Activated naive CD4-positive, alpha-beta T cell treated with anti-CD3 and anti-CD28 coated beads, Interleukin-2, amount 10 ng/mL, durations not matched to agents 7 days and 5 days (primary cell): ENCODE results near the gene ATL1.
"Not testable (repeated sequence)": the region's sequence is repeated elsewhere in the genome, so short reads cannot be mapped to it uniquely, and the experiment has no call there.

ENCODE experiments used
- CTCF ChIA-PET: fragments of 350-600 bp; sonication (Branson Sonifier 250); formaldehyde crosslinking; loops from one replicate; lab custom pipeline; 2021; ENCODE audit warnings: antibody characterized with exemption; lab: Charles Lee
- DNase-seq: peaks from one replicate; pipeline ENCODE4 v3.0.0-alpha.2; 2020
- H3K27ac Mint-ChIP-seq: one replicate; pipeline ENCODE4 v1.8.0; 2021; ENCODE audit warnings: mild to moderate bottlenecking, moderate library complexity, mixed read lengths
- H3K27me3 Mint-ChIP-seq: one replicate; pipeline ENCODE4 v1.8.0; 2021; ENCODE audit warnings: mild to moderate bottlenecking, mixed read lengths
- H3K36me3 Mint-ChIP-seq: one replicate; pipeline ENCODE4 v1.8.0; 2021; ENCODE audit warnings: mixed read lengths
- H3K4me1 Mint-ChIP-seq: one replicate; pipeline ENCODE4 v1.8.0; 2021; ENCODE audit warnings: mixed read lengths
- H3K4me3 Mint-ChIP-seq: one replicate; pipeline ENCODE4 v1.8.0; 2021; ENCODE audit warnings: mild to moderate bottlenecking, moderate library complexity, mixed read lengths
- H3K9me3 Mint-ChIP-seq: one replicate; pipeline ENCODE4 v1.8.0; 2021; ENCODE audit warnings: mixed read lengths

Gene ATL1

GRCh38 chr14:50530358-50530757 is 29.6 kb upstream of the ATL1 start:
- H3K4me3 Mint-ChIP-seq, result peak overlapping the region; percentile 89
- H3K9me3 Mint-ChIP-seq, result no peaks in the 10 kb centered on the region
- H3K27ac Mint-ChIP-seq, result no peak overlapping the region
- DNase-seq, result no peak
- H3K4me1 Mint-ChIP-seq, result peaks cover 42% of the 10 kb centered on the region
- H3K36me3 Mint-ChIP-seq, result peaks cover 14% of the 10 kb centered on the region
- CTCF ChIA-PET, result interaction anchor here (0.7 to 2.5 kb wide), 5 partner anchors 188 to 330 kb away, joined by 3 to 16 read pairs (median 3); no protein-coding TSS in a partner anchor
- peaks cover 4% of the 10 kb centered on the region for H3K27me3 Mint-ChIP-seq

GRCh38 chr14:50530794-50531365 is 29.1 kb upstream of the ATL1 start:
- Mint-ChIP-seq H3K4me1 (peaks cover 42% of the 10 kb centered on the region), H3K27ac (no peak overlapping the region), H3K27me3 (peaks cover 6% of the 10 kb centered on the region), H3K36me3 (peaks cover 14% of the 10 kb centered on the region), H3K4me3 (peak overlapping the region; percentile 89), H3K9me3 (no peaks in the 10 kb centered on the region)
- no peak for DNase-seq
- CTCF ChIA-PET, result interaction anchor here (1.3 to 3.0 kb wide), 4 partner anchors 188 to 329 kb away, joined by 4 to 21 read pairs (median 8); no protein-coding TSS in a partner anchor

GRCh38 chr14:50531595-50532501 is 28.1 kb upstream of the ATL1 start:
- Mint-ChIP-seq H3K36me3 (peaks cover 14% of the 10 kb centered on the region), H3K27me3 (peaks cover 14% of the 10 kb centered on the region), H3K4me1 (peaks cover 39% of the 10 kb centered on the region), H3K9me3 (no peaks in the 10 kb centered on the region), H3K4me3 (peak overlapping the region; percentile 89), H3K27ac (peak overlapping the region; percentile 84)
- CTCF ChIA-PET, result interaction anchor here (1.3 to 3.0 kb wide), 5 partner anchors 8 to 328 kb away, joined by 4 to 21 read pairs (median 4); no protein-coding TSS in a partner anchor
- peak; percentile 52 for DNase-seq

- Mint-ChIP-seq H3K27ac (peak within 1 kb of the TSS; percentile 84), H3K36me3 (peaks cover 14% of the 10 kb centered on the region), H3K4me1 (peaks cover 39% of the 10 kb centered on the region), H3K27me3 (peaks cover 22% of the 10 kb centered on the region), H3K4me3 (peak within 1 kb of the TSS; percentile 89), H3K9me3 (no peaks in the 10 kb centered on the region)
- CTCF ChIA-PET, result interaction anchor here (1.2 to 3.0 kb wide), 6 partner anchors 9 to 327 kb away, joined by 3 to 21 read pairs (median 4); partner anchors contain the start of gene CDKL1
- DNase-seq, result peak; percentile 92
Measured at GRCh38 chr14:50532502-50533240, 27.3 kb upstream of the ATL1 start, which contains the start of gene MAP4K5. Gene MAP4K5 (minus strand): TSS chr14:50532569. CDS start chr14:50532049, 520 bp downstream.

GRCh38 chr14:50533241-50533705 is 26.7 kb upstream of the ATL1 start:
- CTCF ChIA-PET, result interaction anchor here (0.6 to 3.0 kb wide), 4 partner anchors 23 to 216 kb away, joined by 3 to 21 read pairs (median 8); partner anchors contain the start of gene CDKL1
- no peak for DNase-seq

GRCh38 chr14:50533806-50534205 is 26.1 kb upstream of the ATL1 start:
- CTCF ChIA-PET, result interaction anchor here (0.6 to 3.0 kb wide), 3 partner anchors 23 to 214 kb away, joined by 3 to 21 read pairs (median 3); partner anchors contain the start of gene CDKL1

More at GRCh38 chr14:50533241-50533705, 26.7 kb upstream of the ATL1 start:
- Mint-ChIP-seq H3K4me1 (peaks cover 36% of the 10 kb centered on the region), H3K27me3 (peaks cover 25% of the 10 kb centered on the region), H3K36me3 (peaks cover 13% of the 10 kb centered on the region), H3K9me3 (no peaks in the 10 kb centered on the region), H3K27ac (peak overlapping the region; percentile 82), H3K4me3 (peak overlapping the region; percentile 89)

GRCh38 chr14:50534416-50534815 is 25.5 kb upstream of the ATL1 start:
- no peak for DNase-seq
- H3K27me3 Mint-ChIP-seq, result peaks cover 25% of the 10 kb centered on the region
- H3K36me3 Mint-ChIP-seq, result peaks cover 8% of the 10 kb centered on the region
- H3K4me1 Mint-ChIP-seq, result peaks cover 34% of the 10 kb centered on the region
- H3K4me3 Mint-ChIP-seq, result no peak overlapping the region
- CTCF ChIA-PET, result no interaction called here
- no peaks in the 10 kb centered on the region for H3K9me3 Mint-ChIP-seq
- H3K27ac Mint-ChIP-seq, result no peak overlapping the region

More at GRCh38 chr14:50533806-50534205, 26.1 kb upstream of the ATL1 start:
- Mint-ChIP-seq H3K9me3 (no peaks in the 10 kb centered on the region), H3K4me1 (peaks cover 36% of the 10 kb centered on the region), H3K36me3 (peaks cover 10% of the 10 kb centered on the region), H3K4me3 (no peak overlapping the region), H3K27ac (no peak overlapping the region), H3K27me3 (peaks cover 25% of the 10 kb centered on the region)
- DNase-seq, result no peak

- Mint-ChIP-seq H3K4me1 (peaks cover 28% of the 10 kb centered on the region), H3K4me3 (no peak overlapping the region), H3K36me3 (peaks cover 6% of the 10 kb centered on the region), H3K9me3 (no peaks in the 10 kb centered on the region), H3K27ac (no peak overlapping the region), H3K27me3 (peaks cover 25% of the 10 kb centered on the region)
- DNase-seq, result no peak
- CTCF ChIA-PET, result interaction anchor here (0.7 kb wide), 1 partner anchor 218 kb away, joined by 4 read pairs; no protein-coding TSS in a partner anchor
Measured at GRCh38 chr14:50534997-50535396, 24.9 kb upstream of the ATL1 start.

- CTCF ChIA-PET, result interaction anchor here (2.4 to 4.4 kb wide), 2 partner anchors 218 to 238 kb away, joined by 11 to 40 read pairs; no protein-coding TSS in a partner anchor
- H3K4me1 Mint-ChIP-seq, result peaks cover 16% of the 10 kb centered on the region
- H3K27me3 Mint-ChIP-seq, result peaks cover 21% of the 10 kb centered on the region
- not testable (repeated sequence) for H3K4me3 Mint-ChIP-seq, H3K36me3 Mint-ChIP-seq, DNase-seq, H3K27ac Mint-ChIP-seq, H3K9me3 Mint-ChIP-seq
Measured at GRCh38 chr14:50538034-50538433, 21.9 kb upstream of the ATL1 start.

- Mint-ChIP-seq H3K36me3 (peaks cover 3% of the 10 kb centered on the region), H3K27me3 (peaks cover 21% of the 10 kb centered on the region), H3K4me1 (peaks cover 13% of the 10 kb centered on the region), H3K27ac (no peak overlapping the region), H3K4me3 (no peak overlapping the region), H3K9me3 (no peaks in the 10 kb centered on the region)
- CTCF ChIA-PET, result interaction anchor here (0.6 to 4.4 kb wide), 7 partner anchors 21 to 416 kb away, joined by 3 to 40 read pairs (median 3); partner anchors contain the start of gene ATL1
- no peak for DNase-seq
Measured at GRCh38 chr14:50539051-50539450, 20.9 kb upstream of the ATL1 start.

- no peak overlapping the region for H3K27ac Mint-ChIP-seq
- H3K36me3 Mint-ChIP-seq, result peaks cover 3% of the 10 kb centered on the region
- H3K9me3 Mint-ChIP-seq, result no peaks in the 10 kb centered on the region
Measured at GRCh38 chr14:50541159-50541567, 18.8 kb upstream of the ATL1 start.

GRCh38 chr14:50542941-50543418 is 17.0 kb upstream of the ATL1 start:
- Mint-ChIP-seq H3K9me3 (no peaks in the 10 kb centered on the region), H3K4me1 (peaks cover 13% of the 10 kb centered on the region), H3K36me3 (peaks cover 3% of the 10 kb centered on the region), H3K27ac (no peak overlapping the region), H3K4me3 (no peak overlapping the region), H3K27me3 (peaks cover 12% of the 10 kb centered on the region)
- CTCF ChIA-PET, result interaction anchor here (0.7 to 1.9 kb wide), 11 partner anchors 49 to 322 kb away, joined by 3 to 24 read pairs (median 3); no protein-coding TSS in a partner anchor
- DNase-seq, result peak; percentile 60

More at GRCh38 chr14:50541159-50541567, 18.8 kb upstream of the ATL1 start:
- Mint-ChIP-seq H3K4me3 (no peak overlapping the region), H3K4me1 (peaks cover 13% of the 10 kb centered on the region), H3K27me3 (peaks cover 28% of the 10 kb centered on the region)
- CTCF ChIA-PET, result interaction anchor here (1.0 to 4.4 kb wide), 4 partner anchors 220 to 319 kb away, joined by 3 to 40 read pairs (median 4); no protein-coding TSS in a partner anchor
- DNase-seq, result no peak

- H3K4me1 Mint-ChIP-seq, result peaks cover 13% of the 10 kb centered on the region
- H3K27ac Mint-ChIP-seq, result no peak overlapping the region
- H3K27me3 Mint-ChIP-seq, result peaks cover 15% of the 10 kb centered on the region
- no peaks in the 10 kb centered on the region for H3K36me3 Mint-ChIP-seq
- CTCF ChIA-PET, result interaction anchor here (0.8 to 1.6 kb wide), 5 partner anchors 56 to 233 kb away, joined by 3 to 11 read pairs (median 5); no protein-coding TSS in a partner anchor
- no peak for DNase-seq
- H3K9me3 Mint-ChIP-seq, result no peaks in the 10 kb centered on the region
- no peak overlapping the region for H3K4me3 Mint-ChIP-seq
Measured at GRCh38 chr14:50544911-50545310, 15.0 kb upstream of the ATL1 start.
